ENCODE measurements around the gene DXO. TPM values are rescaled to one million over a fixed set of nuclear protein-coding genes. Genes with fewer than 3 reads are reported as not detected.

The DXO gene
- total and polyA plus RNA-seq, 8 donors = 8.2 to 39.7 (median 11.5) TPM

- no peak for FAIRE-seq
- no peaks in the 10 kb centered on the region for H3K27me3 ChIP-seq
- intact Hi-C loops (cut with DNase I) = loop anchor here in 2 of 3 donors (10.0 kb wide), 1 partner anchor 52 kb away; the partner anchor contains the start of gene ZBTB12 (in 2 of the 2)
- WGBS, 2 donors = 60 to 94% methylated on average over 3 of the region's 3 CpGs
- H3K27ac ChIP-seq = no peak overlapping the region
- H3K4me1 ChIP-seq = peaks cover 0 to 14% (median 6%) of the 10 kb centered on the region in 3 donors
- H3K9me3 ChIP-seq = no peaks in the 10 kb centered on the region
- no peak overlapping the region for H3K4me3 ChIP-seq
- peaks cover 0 to 31% (median 14%) of the 10 kb centered on the region in 3 donors for H3K36me3 ChIP-seq
- no peak for ATAC-seq
- no peak for DNase-seq
- no peak for TF ChIP-seq CTCF (IDR thresholded peaks at IDR 0.05)
Observed at GRCh38 chr6:31956796-31957195, 15.1 kb downstream of the DXO start.

- TF ChIP-seq CTCF (IDR thresholded peaks at IDR 0.05) = no peak
- H3K4me3 ChIP-seq = no peak overlapping the region
- H3K27ac ChIP-seq = no peak overlapping the region
- H3K4me1 ChIP-seq = peaks cover 0 to 13% (median 3%) of the 10 kb centered on the region in 3 donors
- H3K9me3 ChIP-seq = no peaks in the 10 kb centered on the region
- no peak for ATAC-seq
- peaks cover 0 to 26% (median 14%) of the 10 kb centered on the region in 3 donors for H3K36me3 ChIP-seq
- no peaks in the 10 kb centered on the region for H3K27me3 ChIP-seq
- DNase-seq = no peak
- intact Hi-C loops (cut with DNase I) = loop anchor here in 2 of 3 donors (10.0 kb wide), 1 partner anchor 50 kb away; the partner anchor contains the start of gene ZBTB12 (in 2 of the 2)
- no peak for FAIRE-seq
- WGBS, 2 donors = 96% methylated on average over 28 of the region's 28 CpGs
Observed at GRCh38 chr6:31954511-31954910, 17.4 kb downstream of the DXO start.

- H3K27ac ChIP-seq = no peak overlapping the region
- H3K9me3 ChIP-seq = no peaks in the 10 kb centered on the region
- FAIRE-seq (no peak), ATAC-seq (no peak), DNase-seq (no peak)
- peaks cover 0 to 26% (median 14%) of the 10 kb centered on the region in 3 donors for H3K36me3 ChIP-seq
- H3K27me3 ChIP-seq = no peaks in the 10 kb centered on the region
- H3K4me3 ChIP-seq = no peak overlapping the region
- H3K4me1 ChIP-seq = peaks cover 0 to 6% (median 0%) of the 10 kb centered on the region in 3 donors
- WGBS, 2 donors = 72 to 74% methylated on average over 5 of the region's 5 CpGs
- no peak for TF ChIP-seq CTCF (IDR thresholded peaks at IDR 0.05)
- intact Hi-C loops (cut with DNase I) = loop anchor here in 2 of 3 donors (10.0 kb wide), 1 partner anchor 48 kb away; the partner anchor contains the start of gene ZBTB12 (in 2 of the 2)
Observed at GRCh38 chr6:31952890-31953289, 19.0 kb downstream of the DXO start.

GRCh38 chr6:31952140-31952805 lies 19.7 kb downstream of the DXO start:
- TF ChIP-seq CTCF (IDR thresholded peaks at IDR 0.05) = peak; percentile 37 to 75 (median 73)
- no peaks in the 10 kb centered on the region for H3K4me1 ChIP-seq
- H3K36me3 ChIP-seq = peaks cover 0 to 26% (median 14%) of the 10 kb centered on the region in 3 donors
- WGBS, 2 donors = 52 to 54% methylated on average over 5 of the region's 5 CpGs
- H3K27ac ChIP-seq = peak overlapping the region in 1 of 4 donors; percentile 19
- H3K9me3 ChIP-seq = no peaks in the 10 kb centered on the region
- FAIRE-seq (no peak), ATAC-seq (peak; percentile 55 to 92 (median 80)), DNase-seq (peak in 5 of 6 donors; percentile 34 to 85 (median 67))
- intact Hi-C loops (cut with DNase I) = loop anchor here in 2 of 3 donors (10.0 kb wide), 1 partner anchor 47 kb away; the partner anchor contains the start of gene ZBTB12 (in 2 of the 2)
- H3K27me3 ChIP-seq = no peaks in the 10 kb centered on the region
- H3K4me3 ChIP-seq = no peak overlapping the region
